Spleen (tissue), 7 donors: ENCODE measurements around the gene ADAMTSL3.

ENCODE experiments used
- POLR2A ChIP-seq, 3 donors: fragments of 450-650 bp; IDR thresholded peaks; one replicate each; pipeline ENCODE4 v1.5.1; 2017; ENCODE audit warnings: antibody characterized with exemption in 3 of 3, mild to moderate bottlenecking in 1 of 3
- TF ChIP-seq, protein P1 (sequence below), 11 experiments: fragments of 200-600 bp in 7 of 11; fragments of 450-650 bp in 4 of 11; sonication (generic) in 4 of 11; IDR thresholded peaks in 8 of 11; conservative IDR thresholded peaks in 3 of 11; 1 replicate in 7 of 11; 2 replicates in 4 of 11; pipeline versions ENCODE4 v1.4.0 to v1.8.0; 2016 to 2021; ENCODE audit warnings: antibody characterized with exemption in 11 of 11, inconsistent platforms in 4 of 11, mild to moderate bottlenecking in 1 of 11
- donor health status: DM: no; HTN: no; CAD: no; lungs with moderate emphysema.
- donor health status: DM: no; HTN: no; CAD: no.
- donor health status: DM: no; HTN: no; CAD: no.

GRCh38 chr15:83651541-83651940 lies 2.4 kb upstream of the ADAMTSL3 start:
- TF ChIP-seq, protein P1, sequence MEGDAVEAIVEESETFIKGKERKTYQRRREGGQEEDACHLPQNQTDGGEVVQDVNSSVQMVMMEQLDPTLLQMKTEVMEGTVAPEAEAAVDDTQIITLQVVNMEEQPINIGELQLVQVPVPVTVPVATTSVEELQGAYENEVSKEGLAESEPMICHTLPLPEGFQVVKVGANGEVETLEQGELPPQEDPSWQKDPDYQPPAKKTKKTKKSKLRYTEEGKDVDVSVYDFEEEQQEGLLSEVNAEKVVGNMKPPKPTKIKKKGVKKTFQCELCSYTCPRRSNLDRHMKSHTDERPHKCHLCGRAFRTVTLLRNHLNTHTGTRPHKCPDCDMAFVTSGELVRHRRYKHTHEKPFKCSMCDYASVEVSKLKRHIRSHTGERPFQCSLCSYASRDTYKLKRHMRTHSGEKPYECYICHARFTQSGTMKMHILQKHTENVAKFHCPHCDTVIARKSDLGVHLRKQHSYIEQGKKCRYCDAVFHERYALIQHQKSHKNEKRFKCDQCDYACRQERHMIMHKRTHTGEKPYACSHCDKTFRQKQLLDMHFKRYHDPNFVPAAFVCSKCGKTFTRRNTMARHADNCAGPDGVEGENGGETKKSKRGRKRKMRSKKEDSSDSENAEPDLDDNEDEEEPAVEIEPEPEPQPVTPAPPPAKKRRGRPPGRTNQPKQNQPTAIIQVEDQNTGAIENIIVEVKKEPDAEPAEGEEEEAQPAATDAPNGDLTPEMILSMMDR (IDR thresholded peaks at IDR 0.05 in 8 of 11, conservative IDR thresholded peaks at IDR 0.05 in 3 of 11), result no peak
- no peak for TF ChIP-seq POLR2A (IDR thresholded peaks at IDR 0.05)
